Chondrocyte (in vitro differentiated cells): ENCODE data around the gene SMOC2. TPM values are rescaled to one million over a fixed set of nuclear protein-coding genes. Genes with fewer than 3 reads are reported as not detected.
A peak's percentile ranks its signal among the peaks of the same experiment; 100 is the strongest.

ENCODE experiments used
- DNase-seq: peaks from one replicate; pipeline ENCODE4 v3.0.0; 2021; ENCODE audit warnings: mixed read lengths, low spot score
- H3K27ac Mint-ChIP-seq: one replicate; pipeline ENCODE4 v1.8.0; 2021; ENCODE audit warnings: mild to moderate bottlenecking, moderate library complexity, mixed read lengths; ENCODE audit not compliant: unreplicated experiment
- H3K27me3 Mint-ChIP-seq: 2 replicates; pipeline ENCODE4 v1.8.0; 2021; ENCODE audit warnings: low read depth, mixed read lengths
- H3K36me3 Mint-ChIP-seq: 2 replicates; pipeline ENCODE4 v1.8.0; 2021; ENCODE audit warnings: low read depth, mixed read lengths
- H3K4me1 Mint-ChIP-seq: 2 replicates; pipeline ENCODE4 v1.8.0; 2021; ENCODE audit warnings: low read depth, mild to moderate bottlenecking, mixed read lengths
- H3K4me3 Mint-ChIP-seq: one replicate; pipeline ENCODE4 v1.8.0; 2021; ENCODE audit warnings: mild to moderate bottlenecking, moderate library complexity, mixed read lengths; ENCODE audit not compliant: unreplicated experiment
- H3K9me3 Mint-ChIP-seq: 2 replicates; pipeline ENCODE4 v1.8.0; 2021; ENCODE audit warnings: low read depth, mixed read lengths
- total RNA-seq: library from RNA; stranded (reverse); gene quantifications from 3 replicates; pipeline ENCODE4 v1.2.1, GENCODE V29; 2021
- TF ChIP-seq, protein P1 (sequence below): fragments of 200-600 bp; sonication (generic); IDR thresholded peaks from 2 replicates; pipeline ENCODE4 v1.5.0; 2021; ENCODE audit warnings: antibody characterized with exemption, mild to moderate bottlenecking, moderate library complexity

SMOC2 gene
- total RNA-seq, 1 donor from 2014 or later: 148 TPM

- no peaks in the 10 kb centered on the region for H3K36me3 Mint-ChIP-seq
- peak overlapping the region; percentile 75 for H3K27ac Mint-ChIP-seq
- H3K4me3 Mint-ChIP-seq: no peak overlapping the region
- no peak for DNase-seq
- H3K9me3 Mint-ChIP-seq: no peaks in the 10 kb centered on the region
- H3K27me3 Mint-ChIP-seq: peaks cover 7% of the 10 kb centered on the region
- peaks cover 58% of the 10 kb centered on the region for H3K4me1 Mint-ChIP-seq
- TF ChIP-seq, protein P1, sequence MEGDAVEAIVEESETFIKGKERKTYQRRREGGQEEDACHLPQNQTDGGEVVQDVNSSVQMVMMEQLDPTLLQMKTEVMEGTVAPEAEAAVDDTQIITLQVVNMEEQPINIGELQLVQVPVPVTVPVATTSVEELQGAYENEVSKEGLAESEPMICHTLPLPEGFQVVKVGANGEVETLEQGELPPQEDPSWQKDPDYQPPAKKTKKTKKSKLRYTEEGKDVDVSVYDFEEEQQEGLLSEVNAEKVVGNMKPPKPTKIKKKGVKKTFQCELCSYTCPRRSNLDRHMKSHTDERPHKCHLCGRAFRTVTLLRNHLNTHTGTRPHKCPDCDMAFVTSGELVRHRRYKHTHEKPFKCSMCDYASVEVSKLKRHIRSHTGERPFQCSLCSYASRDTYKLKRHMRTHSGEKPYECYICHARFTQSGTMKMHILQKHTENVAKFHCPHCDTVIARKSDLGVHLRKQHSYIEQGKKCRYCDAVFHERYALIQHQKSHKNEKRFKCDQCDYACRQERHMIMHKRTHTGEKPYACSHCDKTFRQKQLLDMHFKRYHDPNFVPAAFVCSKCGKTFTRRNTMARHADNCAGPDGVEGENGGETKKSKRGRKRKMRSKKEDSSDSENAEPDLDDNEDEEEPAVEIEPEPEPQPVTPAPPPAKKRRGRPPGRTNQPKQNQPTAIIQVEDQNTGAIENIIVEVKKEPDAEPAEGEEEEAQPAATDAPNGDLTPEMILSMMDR: no peak
These were observed 25.6 kb upstream of the SMOC2 start for GRCh38 chr6:168415098-168415992.

GRCh38 chr6:168415993-168416530 lies 24.9 kb upstream of the SMOC2 start:
- Mint-ChIP-seq H3K9me3 (no peaks in the 10 kb centered on the region), H3K36me3 (no peaks in the 10 kb centered on the region), H3K27me3 (peaks cover 7% of the 10 kb centered on the region), H3K4me1 (peaks cover 51% of the 10 kb centered on the region), H3K27ac (no peak overlapping the region), H3K4me3 (no peak overlapping the region)
- DNase-seq: no peak
- TF ChIP-seq, protein P1: no peak

DNA sequence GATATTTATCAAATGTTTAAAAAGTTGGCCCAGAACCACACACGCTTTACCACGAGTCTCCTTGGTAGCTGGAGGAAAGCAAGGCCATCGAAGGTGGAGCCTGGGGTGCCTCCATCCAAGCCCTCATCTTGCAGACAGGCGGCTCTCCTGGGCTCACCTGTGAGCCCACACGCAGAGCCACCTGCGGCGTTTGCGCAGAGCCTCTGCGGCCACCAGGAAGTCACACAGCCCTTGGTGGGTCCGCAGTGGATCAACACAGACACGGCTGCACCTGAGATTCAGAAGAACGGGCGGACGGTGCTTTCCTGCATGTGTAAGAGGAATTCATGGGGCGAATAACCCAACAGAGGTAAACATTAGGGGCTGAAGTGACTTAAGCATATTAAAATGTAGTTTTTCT lies 24.5 kb upstream of the SMOC2 start:
- H3K27me3 Mint-ChIP-seq: peaks cover 10% of the 10 kb centered on the region
- no peaks in the 10 kb centered on the region for H3K9me3 Mint-ChIP-seq
- no peaks in the 10 kb centered on the region for H3K36me3 Mint-ChIP-seq
- no peak overlapping the region for H3K4me3 Mint-ChIP-seq
- TF ChIP-seq, protein P1: no peak
- H3K4me1 Mint-ChIP-seq: peaks cover 49% of the 10 kb centered on the region
- H3K27ac Mint-ChIP-seq: no peak overlapping the region
- DNase-seq: no peak

- no peak overlapping the region for H3K4me3 Mint-ChIP-seq
- no peak overlapping the region for H3K27ac Mint-ChIP-seq
- H3K27me3 Mint-ChIP-seq: peaks cover 10% of the 10 kb centered on the region
- DNase-seq: no peak
- H3K36me3 Mint-ChIP-seq: no peaks in the 10 kb centered on the region
- H3K9me3 Mint-ChIP-seq: no peaks in the 10 kb centered on the region
- TF ChIP-seq, protein P1: no peak
- H3K4me1 Mint-ChIP-seq: peaks cover 46% of the 10 kb centered on the region
These were observed 23.8 kb upstream of the SMOC2 start for GRCh38 chr6:168417191-168417590.

DNA sequence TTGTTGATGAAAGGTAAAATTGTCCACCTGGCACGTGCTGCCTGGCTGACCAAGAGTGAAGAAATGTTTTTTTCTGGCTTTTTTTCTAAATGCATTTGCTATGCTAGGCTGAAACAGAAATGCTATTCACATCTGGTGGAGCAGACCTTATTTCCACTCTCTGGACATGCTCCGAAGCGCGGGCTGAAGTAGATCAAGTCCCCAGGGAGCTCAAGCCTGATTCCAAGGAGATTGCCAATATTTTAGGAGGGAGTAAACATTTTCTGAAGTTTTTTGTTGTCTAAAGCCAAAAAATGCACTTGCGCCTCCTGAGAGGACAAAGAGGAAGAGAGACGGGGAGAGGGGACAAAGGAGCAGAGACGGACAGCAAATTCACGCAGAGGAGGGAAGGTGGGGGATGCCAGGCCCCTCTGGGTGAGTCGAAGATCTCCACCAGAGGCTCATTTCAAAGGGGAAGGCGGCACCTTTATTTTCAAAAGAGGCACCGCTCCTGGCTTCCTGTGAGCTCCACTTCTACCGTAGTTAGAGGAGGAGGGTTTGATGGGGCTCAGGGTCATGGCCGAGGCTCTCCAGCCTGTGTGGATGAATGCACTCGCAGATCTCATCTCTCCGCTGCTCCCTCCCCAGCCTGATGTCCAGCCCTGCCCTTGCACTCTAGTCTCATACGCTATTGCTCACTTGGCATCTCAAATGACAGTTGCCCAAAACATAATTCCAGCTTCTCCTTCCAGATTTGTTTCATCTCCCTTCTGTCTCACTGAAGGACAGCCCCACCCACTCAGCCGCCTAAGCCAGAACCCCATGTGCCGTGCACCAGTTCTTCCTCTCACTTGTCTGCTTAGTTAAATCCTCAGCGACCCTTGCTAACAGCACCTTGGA lies 23.1 kb upstream of the SMOC2 start:
- Mint-ChIP-seq H3K27ac (no peak overlapping the region), H3K36me3 (no peaks in the 10 kb centered on the region), H3K27me3 (peaks cover 10% of the 10 kb centered on the region), H3K9me3 (no peaks in the 10 kb centered on the region), H3K4me1 (peaks cover 39% of the 10 kb centered on the region), H3K4me3 (no peak overlapping the region)
- DNase-seq: no peak
- TF ChIP-seq, protein P1: no peak
